ENCODE results near the gene SELENOF. TPM values are rescaled to one million over a fixed set of nuclear protein-coding genes. Genes with fewer than 3 reads are reported as not detected.

Gene SELENOF
- total and polyA plus RNA-seq, 2 of the 13 experiments (the other 11 are each of a cell fraction or from before 2014, with no cell fraction given) = 133 to 163 TPM

GRCh38 chr1:86914998-86915736 is 1.2 kb upstream of the SELENOF start (continued):
- peak; percentile 72 for TF ChIP-seq PHF8 (CRISPR knock-in tag; IDR thresholded peaks at IDR 0.05)
- TF ChIP-seq KLF11 (CRISPR knock-in tag; IDR thresholded peaks at IDR 0.05) = no peak
- no peak for TF ChIP-seq SKI (IDR thresholded peaks at IDR 0.05; ENCODE audit: partially characterized antibody)
- TF ChIP-seq ZFYVE20 (CRISPR knock-in tag; IDR thresholded peaks at IDR 0.05; ENCODE audit: borderline replicate concordance, low read depth) = no peak
- TF ChIP-seq JUN (CRISPR knock-in tag; IDR thresholded peaks at IDR 0.05) = no peak
- TF ChIP-seq KMT2B (CRISPR knock-in tag; IDR thresholded peaks at IDR 0.05) = no peak; the same call in 1 of the 2 replicates
- no peak for TF ChIP-seq HNF4A (CRISPR knock-in tag; IDR thresholded peaks at IDR 0.05)
- TF ChIP-seq ZSCAN31 (CRISPR knock-in tag; IDR thresholded peaks at IDR 0.05; ENCODE audit: low read depth) = no peak
- no peak for TF ChIP-seq YEATS2 (CRISPR knock-in tag; IDR thresholded peaks at IDR 0.05; ENCODE audit: borderline replicate concordance)
- TF ChIP-seq E2F2 (CRISPR knock-in tag; IDR thresholded peaks at IDR 0.05; ENCODE audit: borderline replicate concordance) = no peak
- TF ChIP-seq NFIB (CRISPR knock-in tag; IDR thresholded peaks at IDR 0.05; ENCODE audit: borderline replicate concordance) = no peak
- no peak for TF ChIP-seq ZNF549 (CRISPR knock-in tag; IDR thresholded peaks at IDR 0.05)
- TF ChIP-seq ATF5 (CRISPR knock-in tag; IDR thresholded peaks at IDR 0.05; ENCODE audit: low read depth) = no peak
- no peak; the same call in 1 of the 2 replicates for TF ChIP-seq ZNF501 (CRISPR knock-in tag; IDR thresholded peaks at IDR 0.05)
- no peak for TF ChIP-seq ZNF615 (CRISPR knock-in tag; IDR thresholded peaks at IDR 0.05; ENCODE audit: borderline replicate concordance)
- no peak for TF ChIP-seq ADNP (CRISPR knock-in tag; IDR thresholded peaks at IDR 0.05)
- TF ChIP-seq ZFP41 (CRISPR knock-in tag; IDR thresholded peaks at IDR 0.05; ENCODE audit: borderline replicate concordance) = no peak
- TF ChIP-seq ZBTB38 (CRISPR knock-in tag; IDR thresholded peaks at IDR 0.05) = peak; percentile 15; the same call in 1 of the 2 replicates
- no peak for TF ChIP-seq MXD4 (CRISPR knock-in tag; IDR thresholded peaks at IDR 0.05)
- TF ChIP-seq TBL1XR1 (IDR thresholded peaks at IDR 0.05; ENCODE audit: borderline replicate concordance, low read length, partially characterized antibody) = no peak
- no peak; the same call in 1 of the 2 replicates for TF ChIP-seq GABPB1 (CRISPR knock-in tag; IDR thresholded peaks at IDR 0.05)
- no peak for TF ChIP-seq ZBTB10 (CRISPR knock-in tag; IDR thresholded peaks at IDR 0.05; ENCODE audit: borderline replicate concordance)
- TF ChIP-seq TAF1 (CRISPR knock-in tag; IDR thresholded peaks at IDR 0.05) = no peak; the same call in none of the 2 replicates
- TF ChIP-seq ZFP36L2 (CRISPR knock-in tag; IDR thresholded peaks at IDR 0.05) = no peak
- TF ChIP-seq FOXP1 (IDR thresholded peaks at IDR 0.05) = no peak
- TF ChIP-seq FOXP1 (CRISPR knock-in tag; IDR thresholded peaks at IDR 0.05) = no peak
- no peak for TF ChIP-seq ZBTB26 (CRISPR knock-in tag; IDR thresholded peaks at IDR 0.05; ENCODE audit: borderline replicate concordance)
